ENCODE measurements around the gene ZFAND3.

Gene ZFAND3

GRCh38 chr6:38092964-38093363 is 273.4 kb downstream of the ZFAND3 start:
- Histone ChIP-seq H3F3A (ENCODE audit: insufficient read depth, low read length) (no peaks in the 10 kb centered on the region), H3K9me3 (ENCODE audit: low read length) (no peaks in the 10 kb centered on the region), H3K27me3 (ENCODE audit: insufficient read depth, low read length) (no peaks in the 10 kb centered on the region), H3K4me3 (ENCODE audit: low read depth, low read length, poor library complexity, severe bottlenecking) (no peak overlapping the region), H3K9me2 (ENCODE audit: low read depth, low read length) (no peaks in the 10 kb centered on the region), H3K4me1 (ENCODE audit: insufficient read depth, low read length, severe bottlenecking) (no peaks in the 10 kb centered on the region), H2AFZ (ENCODE audit: low read length) (no peak overlapping the region), H3K79me2 (ENCODE audit: insufficient read depth, low read length) (no peaks in the 10 kb centered on the region), H3K9ac (ENCODE audit: low read length) (no peak overlapping the region), H4K20me1 (ENCODE audit: insufficient read depth, low read length) (no peaks in the 10 kb centered on the region), H3K4me2 (ENCODE audit: low read length) (no peak overlapping the region), H3K27ac (ENCODE audit: low read depth, low read length, poor library complexity, severe bottlenecking) (no peak overlapping the region), H3K36me3 (ENCODE audit: insufficient read depth, low read length) (no peaks in the 10 kb centered on the region)
- no peak for TF ChIP-seq CTCF (IDR thresholded peaks at IDR 0.05; ENCODE audit: low read length)
- no peak for TF ChIP-seq EZH2 (IDR thresholded peaks at IDR 0.05; ENCODE audit: borderline replicate concordance, low read length)

- H3K27ac ChIP-seq (ENCODE audit: low read depth, low read length, poor library complexity, severe bottlenecking): no peak overlapping the region
- no peaks in the 10 kb centered on the region for H3K9me2 ChIP-seq (ENCODE audit: low read depth, low read length)
- H2AFZ ChIP-seq (ENCODE audit: low read length): no peak overlapping the region
- no peaks in the 10 kb centered on the region for H4K20me1 ChIP-seq (ENCODE audit: insufficient read depth, low read length)
- no peaks in the 10 kb centered on the region for H3K4me1 ChIP-seq (ENCODE audit: insufficient read depth, low read length, severe bottlenecking)
- H3K79me2 ChIP-seq (ENCODE audit: insufficient read depth, low read length): no peaks in the 10 kb centered on the region
- H3K27me3 ChIP-seq (ENCODE audit: insufficient read depth, low read length): no peaks in the 10 kb centered on the region
- H3K4me3 ChIP-seq (ENCODE audit: low read depth, low read length, poor library complexity, severe bottlenecking): no peak overlapping the region
- H3K9ac ChIP-seq (ENCODE audit: low read length): no peak overlapping the region
- no peak overlapping the region for H3K4me2 ChIP-seq (ENCODE audit: low read length)
- H3K9me3 ChIP-seq (ENCODE audit: low read length): no peaks in the 10 kb centered on the region
- no peaks in the 10 kb centered on the region for H3K36me3 ChIP-seq (ENCODE audit: insufficient read depth, low read length)
- H3F3A ChIP-seq (ENCODE audit: insufficient read depth, low read length): no peaks in the 10 kb centered on the region
- TF ChIP-seq EZH2 (IDR thresholded peaks at IDR 0.05; ENCODE audit: borderline replicate concordance, low read length) (no peak), CTCF (IDR thresholded peaks at IDR 0.05; ENCODE audit: low read length) (no peak)
Observed at GRCh38 chr6:38095054-38095453, 275.5 kb downstream of the ZFAND3 start.

GRCh38 chr6:38099221-38099620 is 279.7 kb downstream of the ZFAND3 start:
- TF ChIP-seq CTCF (IDR thresholded peaks at IDR 0.05; ENCODE audit: low read length): no peak
- no peak for TF ChIP-seq EZH2 (IDR thresholded peaks at IDR 0.05; ENCODE audit: borderline replicate concordance, low read length)
- H3F3A ChIP-seq (ENCODE audit: insufficient read depth, low read length): no peaks in the 10 kb centered on the region
- H3K9me3 ChIP-seq (ENCODE audit: low read length): no peaks in the 10 kb centered on the region
- no peak overlapping the region for H3K4me2 ChIP-seq (ENCODE audit: low read length)
- no peaks in the 10 kb centered on the region for H3K27me3 ChIP-seq (ENCODE audit: insufficient read depth, low read length)
- no peak overlapping the region for H3K27ac ChIP-seq (ENCODE audit: low read depth, low read length, poor library complexity, severe bottlenecking)
- no peaks in the 10 kb centered on the region for H4K20me1 ChIP-seq (ENCODE audit: insufficient read depth, low read length)
- H3K4me1 ChIP-seq (ENCODE audit: insufficient read depth, low read length, severe bottlenecking): no peaks in the 10 kb centered on the region
- no peak overlapping the region for H3K9ac ChIP-seq (ENCODE audit: low read length)
- no peak overlapping the region for H3K4me3 ChIP-seq (ENCODE audit: low read depth, low read length, poor library complexity, severe bottlenecking)
- H3K79me2 ChIP-seq (ENCODE audit: insufficient read depth, low read length): no peaks in the 10 kb centered on the region
- H3K36me3 ChIP-seq (ENCODE audit: insufficient read depth, low read length): no peaks in the 10 kb centered on the region
- H2AFZ ChIP-seq (ENCODE audit: low read length): no peak overlapping the region
- H3K9me2 ChIP-seq (ENCODE audit: low read depth, low read length): no peaks in the 10 kb centered on the region

Data from OCI-LY1 (cell line).